ENCODE results near the gene TRIM41.

TRIM41 gene

GRCh38 chr5:181245427-181246275 lies 22.6 kb downstream of the TRIM41 start:
- H3K4me3 ChIP-seq (ENCODE audit: low read depth, low read length), result peak overlapping the region; percentile 96
- DNase-seq (ENCODE audit: low read depth), result no peak
- TF ChIP-seq, protein P1, sequence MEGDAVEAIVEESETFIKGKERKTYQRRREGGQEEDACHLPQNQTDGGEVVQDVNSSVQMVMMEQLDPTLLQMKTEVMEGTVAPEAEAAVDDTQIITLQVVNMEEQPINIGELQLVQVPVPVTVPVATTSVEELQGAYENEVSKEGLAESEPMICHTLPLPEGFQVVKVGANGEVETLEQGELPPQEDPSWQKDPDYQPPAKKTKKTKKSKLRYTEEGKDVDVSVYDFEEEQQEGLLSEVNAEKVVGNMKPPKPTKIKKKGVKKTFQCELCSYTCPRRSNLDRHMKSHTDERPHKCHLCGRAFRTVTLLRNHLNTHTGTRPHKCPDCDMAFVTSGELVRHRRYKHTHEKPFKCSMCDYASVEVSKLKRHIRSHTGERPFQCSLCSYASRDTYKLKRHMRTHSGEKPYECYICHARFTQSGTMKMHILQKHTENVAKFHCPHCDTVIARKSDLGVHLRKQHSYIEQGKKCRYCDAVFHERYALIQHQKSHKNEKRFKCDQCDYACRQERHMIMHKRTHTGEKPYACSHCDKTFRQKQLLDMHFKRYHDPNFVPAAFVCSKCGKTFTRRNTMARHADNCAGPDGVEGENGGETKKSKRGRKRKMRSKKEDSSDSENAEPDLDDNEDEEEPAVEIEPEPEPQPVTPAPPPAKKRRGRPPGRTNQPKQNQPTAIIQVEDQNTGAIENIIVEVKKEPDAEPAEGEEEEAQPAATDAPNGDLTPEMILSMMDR (IDR thresholded peaks at IDR 0.05; ENCODE audit: control insufficient read depth, extremely low read depth, insufficient read depth), result no peak

- TF ChIP-seq, protein P1 (IDR thresholded peaks at IDR 0.05; ENCODE audit: control insufficient read depth, extremely low read depth, insufficient read depth), result no peak
- H3K4me3 ChIP-seq (ENCODE audit: low read depth, low read length), result peak overlapping the region; percentile 96
- no peak for DNase-seq (ENCODE audit: low read depth)
Observed at GRCh38 chr5:181246276-181247049, 23.4 kb downstream of the TRIM41 start.

DNA sequence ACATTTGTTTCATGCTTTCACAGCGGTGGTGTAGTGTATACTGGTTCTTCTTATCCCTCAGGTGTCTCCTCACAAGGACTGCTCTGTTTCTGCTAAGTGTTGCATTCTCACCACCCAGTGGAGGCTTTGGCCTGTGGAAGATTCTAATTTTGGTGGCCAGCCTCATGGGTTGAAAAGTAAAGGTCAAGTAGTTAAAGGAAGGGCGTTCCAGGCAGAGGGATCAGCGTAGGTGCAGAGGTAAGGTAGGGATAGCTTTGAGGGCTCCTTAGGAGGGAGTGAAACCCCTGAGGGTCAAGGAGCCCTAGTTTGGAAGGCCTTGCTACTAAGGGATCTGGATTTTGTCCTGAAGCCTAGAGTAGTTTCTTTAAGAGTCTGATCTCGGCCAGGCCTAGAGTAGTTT lies 25.2 kb downstream of the TRIM41 start:
- no peak for DNase-seq (ENCODE audit: low read depth)
- peak overlapping the region; percentile 96 for H3K4me3 ChIP-seq (ENCODE audit: low read depth, low read length)
- TF ChIP-seq, protein P1 (IDR thresholded peaks at IDR 0.05; ENCODE audit: control insufficient read depth, extremely low read depth, insufficient read depth), result no peak

GRCh38 chr5:181255276-181255675 lies 32.2 kb downstream of the TRIM41 start:
- no peak overlapping the region for H3K4me3 ChIP-seq (ENCODE audit: low read depth, low read length)
- no peak for DNase-seq (ENCODE audit: low read depth)
- TF ChIP-seq, protein P1 (IDR thresholded peaks at IDR 0.05; ENCODE audit: control insufficient read depth, extremely low read depth, insufficient read depth), result no peak

GRCh38 chr5:181255836-181256578 lies 32.9 kb downstream of the TRIM41 start:
- H3K4me3 ChIP-seq (ENCODE audit: low read depth, low read length), result no peak overlapping the region
- no peak for DNase-seq (ENCODE audit: low read depth)
- TF ChIP-seq, protein P1 (IDR thresholded peaks at IDR 0.05; ENCODE audit: control insufficient read depth, extremely low read depth, insufficient read depth), result no peak

GRCh38 chr5:181258576-181258975 lies 35.5 kb downstream of the TRIM41 start:
- TF ChIP-seq, protein P1 (IDR thresholded peaks at IDR 0.05; ENCODE audit: control insufficient read depth, extremely low read depth, insufficient read depth), result no peak
- peak overlapping the region; percentile 80 for H3K4me3 ChIP-seq (ENCODE audit: low read depth, low read length)
- DNase-seq (ENCODE audit: low read depth), result no peak
